ENCODE data around the gene ABCA7.

Gene ABCA7

GRCh38 chr19:1004803-1005664 is 34.9 kb upstream of the ABCA7 start:
- DNase-seq = no peak

GRCh38 chr19:1006711-1007398 is 33.1 kb upstream of the ABCA7 start:
- DNase-seq = no peak

- no peak for DNase-seq
Measured at GRCh38 chr19:1007399-1008251, 32.3 kb upstream of the ABCA7 start.

GRCh38 chr19:1008268-1009040 is 31.5 kb upstream of the ABCA7 start:
- DNase-seq = no peak

GRCh38 chr19:1009041-1009980 is 30.6 kb upstream of the ABCA7 start:
- DNase-seq = no peak

GRCh38 chr19:1009981-1010538 is 29.8 kb upstream of the ABCA7 start:
- no peak for DNase-seq

GRCh38 chr19:1010586-1011510 is 29.1 kb upstream of the ABCA7 start:
- no peak for DNase-seq

- no peak for DNase-seq
Measured at GRCh38 chr19:1011831-1012333, 28.0 kb upstream of the ABCA7 start.

- DNase-seq = no peak
Measured at GRCh38 chr19:1012334-1012733, 27.6 kb upstream of the ABCA7 start.

- DNase-seq = no peak
Measured at GRCh38 chr19:1013218-1013617, 26.7 kb upstream of the ABCA7 start.

- no peak for DNase-seq
Measured at GRCh38 chr19:1014161-1015060, 25.5 kb upstream of the ABCA7 start.

- no peak for DNase-seq
Measured at GRCh38 chr19:1015061-1015781, 24.7 kb upstream of the ABCA7 start.

GRCh38 chr19:1015782-1016646 is 23.9 kb upstream of the ABCA7 start:
- DNase-seq = no peak

- no peak for DNase-seq
Measured at GRCh38 chr19:1016647-1017114, 23.2 kb upstream of the ABCA7 start.

- no peak for DNase-seq
Measured at GRCh38 chr19:1017115-1017905, 22.6 kb upstream of the ABCA7 start.

- no peak for DNase-seq
Measured at GRCh38 chr19:1017906-1018305, 22.0 kb upstream of the ABCA7 start.

Data from activated CD4-positive, alpha-beta T cell treated with anti-CD3 and anti-CD28 coated beads for 4 hours (primary cell).